GM19463 (cell line): Measurements from ENCODE around the gene PLXNA2.

Experiments used
- ATAC-seq: cut with Tn5 transposase; IDR thresholded peaks from one replicate; pipeline ENCODE4 v1.9.1; 2021; ENCODE audit warnings: mild to moderate bottlenecking, moderate library complexity; ENCODE audit not compliant: unreplicated experiment

PLXNA2 gene

DNA sequence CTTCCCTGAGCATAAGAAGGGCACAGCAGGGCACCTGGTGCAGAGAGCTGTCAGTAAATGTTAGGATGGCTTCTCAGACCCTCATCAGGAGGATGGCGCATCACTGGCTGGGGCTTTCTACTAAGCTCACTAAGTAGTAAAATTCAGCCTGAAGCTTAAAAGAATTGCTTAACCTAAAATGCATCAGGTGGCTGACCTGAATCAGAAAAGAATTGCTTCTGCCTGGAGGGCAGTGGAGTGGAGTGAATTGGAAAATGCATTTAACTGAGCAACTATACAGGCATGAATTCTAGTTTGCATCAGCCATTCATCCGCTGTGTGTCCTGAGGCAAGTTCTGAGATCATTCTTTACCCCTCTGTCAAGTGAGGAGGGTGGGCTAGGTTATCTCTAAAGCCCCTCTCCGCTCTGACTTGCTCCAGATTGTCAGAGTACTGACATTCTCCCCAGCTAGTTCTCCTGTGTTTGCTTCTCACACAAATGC lies 191.2 kb downstream of the PLXNA2 start:
- no peak for ATAC-seq

DNA sequence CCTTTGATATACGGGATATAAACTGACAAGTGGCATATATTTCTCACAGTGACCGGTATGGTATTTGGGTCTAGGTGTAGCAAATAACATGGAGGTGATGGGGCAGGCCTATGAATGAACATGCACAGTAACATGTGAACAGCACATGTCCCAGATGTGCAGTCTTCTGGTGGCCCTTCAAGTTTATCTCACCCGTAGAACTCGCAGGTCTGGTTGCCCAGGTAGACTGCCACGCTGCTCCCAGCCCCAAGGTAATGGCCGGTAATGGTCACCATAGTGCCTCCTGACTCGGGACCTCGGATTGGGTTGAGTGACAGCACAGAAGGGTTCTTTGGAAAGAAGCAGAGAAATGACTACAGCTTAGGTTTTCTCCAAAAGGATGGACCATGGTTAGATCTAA lies 192.0 kb downstream of the PLXNA2 start:
- ATAC-seq = no peak

DNA sequence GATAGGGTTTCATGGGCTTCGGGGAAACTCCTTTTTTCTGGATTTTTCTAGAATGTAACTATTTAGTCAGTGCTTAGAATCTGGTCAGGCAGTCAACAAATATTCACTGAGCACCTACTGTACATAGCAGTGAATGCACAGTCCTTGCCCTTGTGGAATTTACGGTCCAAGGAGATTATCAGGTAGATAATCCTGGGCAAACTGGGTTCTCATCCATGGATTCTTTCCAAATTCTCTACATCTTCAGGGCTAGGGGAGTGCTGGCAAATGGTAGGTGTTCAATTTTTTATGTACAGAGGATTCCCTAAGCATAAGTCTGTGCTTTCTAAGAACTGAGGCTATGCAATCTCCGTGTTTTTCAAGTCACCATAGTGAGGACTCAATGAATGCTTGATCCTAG lies 192.5 kb downstream of the PLXNA2 start:
- no peak for ATAC-seq

DNA sequence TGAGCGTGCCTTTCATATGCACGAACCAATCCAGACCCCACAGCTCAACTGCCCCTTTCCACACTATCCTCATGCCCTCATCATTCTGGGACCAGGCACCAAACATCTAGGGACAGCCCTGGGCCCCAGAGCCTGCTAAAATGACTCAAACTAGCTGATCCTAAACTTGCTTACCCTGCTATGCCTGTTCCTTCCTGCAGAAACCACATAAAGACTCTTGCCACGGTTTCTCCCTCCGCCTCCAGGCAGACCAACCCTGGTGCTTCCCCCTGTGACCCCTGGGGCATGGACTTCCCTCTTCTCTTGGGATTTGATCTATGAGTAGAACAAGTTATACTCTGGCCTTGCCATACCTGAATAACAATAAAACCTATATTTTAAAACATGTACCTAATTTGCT lies 195.3 kb downstream of the PLXNA2 start:
- no peak for ATAC-seq

DNA sequence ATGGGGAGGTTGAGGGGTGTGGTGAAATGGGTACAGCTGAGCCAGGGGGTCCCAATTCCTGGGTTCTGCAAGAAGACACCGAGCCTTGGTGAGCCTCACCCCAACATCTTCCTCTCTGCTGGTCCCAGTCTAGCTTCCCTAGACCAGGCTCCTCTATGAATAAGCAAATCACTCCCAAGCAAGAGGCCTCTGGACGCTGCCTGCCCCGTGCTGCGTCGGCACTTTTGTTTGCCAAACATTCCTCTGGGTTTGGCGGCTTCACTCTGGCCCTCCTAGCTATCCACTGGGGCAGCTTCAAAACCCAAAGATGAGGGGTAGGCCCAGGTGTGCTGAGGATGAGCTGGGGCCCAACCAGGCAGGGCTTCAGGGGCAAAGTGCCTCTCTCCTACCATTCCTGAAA lies 196.2 kb downstream of the PLXNA2 start:
- ATAC-seq = no peak

DNA sequence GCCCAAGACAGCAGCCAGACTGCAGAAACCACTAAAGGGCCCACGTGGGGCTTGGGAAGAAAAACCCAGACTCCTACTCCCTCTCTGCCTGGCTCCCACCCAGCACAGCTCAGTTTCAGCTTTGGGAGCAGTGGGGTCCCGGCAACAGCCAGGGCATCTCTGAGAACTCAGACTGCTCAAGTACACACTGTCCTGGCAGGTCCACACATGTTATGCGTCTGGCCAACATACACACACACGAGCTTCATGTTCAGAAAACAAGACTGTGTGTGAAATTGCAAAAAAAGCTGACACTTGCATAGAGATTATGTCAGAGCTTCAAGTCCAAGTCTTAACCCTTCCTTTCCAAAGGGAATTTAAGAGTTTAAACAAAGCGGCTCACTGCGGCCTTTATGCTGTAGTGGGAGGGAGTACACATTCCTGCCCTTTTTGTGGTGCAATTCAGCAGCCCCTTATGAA lies 196.7 kb downstream of the PLXNA2 start:
- ATAC-seq = no peak

DNA sequence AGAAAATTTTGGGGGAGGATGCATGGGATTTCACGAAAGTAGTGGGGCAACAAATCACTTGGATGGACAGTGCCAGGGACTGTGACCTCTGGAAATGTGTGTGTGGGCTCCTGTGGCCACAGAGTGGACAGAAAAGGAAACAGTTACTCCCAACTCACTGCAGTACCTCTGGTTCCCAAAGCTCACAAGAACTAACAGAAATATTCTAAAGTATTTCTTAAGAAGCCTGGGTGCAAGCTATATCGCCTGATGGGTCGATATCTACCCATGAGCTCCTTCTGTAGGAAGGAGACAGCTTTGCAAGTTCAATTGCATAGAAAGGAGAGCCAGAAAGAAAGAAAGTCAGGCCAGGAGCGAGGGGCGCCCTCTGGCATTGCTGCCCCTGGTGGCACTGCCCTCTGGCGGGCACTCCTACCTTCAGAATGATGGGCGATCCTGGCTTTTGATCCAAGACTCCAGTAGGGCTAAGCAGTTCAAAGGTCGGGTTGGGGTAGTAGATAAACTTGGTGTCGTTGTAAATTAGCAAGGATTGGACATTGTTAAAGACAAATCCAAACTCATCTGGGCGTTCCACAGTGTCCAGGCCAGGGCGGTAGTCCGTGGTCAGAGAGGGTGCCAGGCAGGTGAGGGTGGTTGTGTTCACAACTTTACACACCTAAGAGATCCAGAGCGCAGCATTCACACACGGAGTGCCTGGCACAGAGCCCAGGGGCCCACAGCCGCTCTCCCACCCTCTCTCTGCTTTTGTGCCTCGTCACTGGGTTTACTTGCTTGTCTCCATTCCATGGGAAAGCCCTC lies 198.5 kb downstream of the PLXNA2 start:
- ATAC-seq = no peak

DNA sequence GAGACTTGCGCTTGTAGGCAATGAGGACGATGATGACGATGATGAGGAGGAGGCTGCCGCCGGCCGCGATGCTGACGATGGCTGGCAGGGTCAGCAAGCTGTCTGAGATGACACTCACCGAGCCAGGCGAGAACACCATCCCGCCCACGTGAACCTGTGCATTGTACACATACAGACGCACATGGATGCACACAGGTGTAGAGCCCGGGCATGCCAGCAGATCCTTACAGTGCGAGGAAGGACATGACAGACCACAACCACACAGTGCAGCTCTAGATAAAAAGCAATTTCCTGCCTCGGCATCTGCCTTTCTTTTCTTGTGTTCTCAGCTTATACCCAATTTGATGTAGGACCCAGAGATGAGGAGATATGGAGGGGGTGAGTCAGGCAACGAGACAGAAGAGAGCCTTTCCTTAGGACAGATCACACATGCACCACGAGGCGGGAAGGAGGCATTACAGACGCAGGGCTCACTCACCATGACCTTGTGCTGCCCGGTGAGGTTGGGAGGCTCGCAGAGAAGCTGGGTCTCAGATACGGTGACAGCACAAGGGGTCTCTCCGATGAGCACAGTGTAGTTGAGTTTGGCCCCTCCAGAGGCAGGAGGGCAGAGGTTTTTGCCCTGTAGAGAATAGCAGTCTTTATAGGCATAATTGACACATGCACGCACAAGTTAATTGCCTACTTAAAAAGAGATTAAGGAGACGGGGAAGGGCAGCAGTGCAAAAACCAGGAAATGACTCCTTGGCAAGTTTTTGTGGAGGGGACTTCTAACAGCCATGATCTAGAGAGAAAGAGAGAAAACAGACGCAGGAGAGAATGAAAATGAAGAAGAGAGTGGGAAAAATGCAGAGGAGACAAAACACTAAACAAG lies 199.4 kb downstream of the PLXNA2 start:
- ATAC-seq = no peak

DNA sequence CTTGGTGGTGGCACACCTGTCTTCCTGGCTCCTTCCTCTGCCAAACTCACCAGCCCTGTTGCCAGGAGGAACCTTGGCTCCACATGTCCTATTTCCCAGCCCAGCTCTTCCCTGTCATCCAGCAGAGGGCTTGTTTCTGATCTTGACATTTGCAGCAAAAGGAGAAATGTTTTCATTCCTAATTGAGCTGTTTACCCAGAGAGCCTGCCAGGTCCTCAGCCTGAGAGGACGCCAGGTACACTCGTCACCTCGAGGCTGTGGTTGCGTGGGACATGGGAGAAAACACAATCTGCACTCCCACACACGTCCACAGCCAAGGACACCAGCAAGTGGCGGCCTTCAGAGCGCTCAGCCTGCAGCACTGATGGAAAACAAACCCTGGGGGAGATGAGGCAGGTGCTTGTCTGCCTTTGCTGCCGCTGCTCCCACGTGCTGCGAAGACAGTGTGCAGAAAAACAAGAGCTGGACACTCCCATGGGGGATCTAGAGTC lies 200.4 kb downstream of the PLXNA2 start:
- no peak for ATAC-seq

DNA sequence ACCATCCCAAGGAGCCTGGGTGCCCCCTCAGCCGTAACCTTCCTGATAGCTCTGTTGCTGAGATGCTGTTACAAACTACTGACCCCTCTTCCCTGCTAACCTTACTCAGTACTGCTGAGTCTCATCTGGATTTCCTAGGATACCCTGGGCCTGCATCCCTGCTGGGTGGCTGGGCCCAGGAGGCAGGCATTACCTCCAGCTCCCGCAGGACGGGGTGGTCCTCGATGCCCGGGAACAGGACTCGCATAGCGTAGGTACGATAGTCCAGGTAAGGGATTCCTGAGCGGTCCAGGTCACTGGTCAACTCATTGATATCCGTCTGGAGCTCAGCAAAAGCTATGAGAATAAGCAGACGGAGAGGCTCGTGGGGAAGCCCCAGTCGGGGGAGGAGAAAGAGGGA lies 201.3 kb downstream of the PLXNA2 start:
- ATAC-seq = no peak

DNA sequence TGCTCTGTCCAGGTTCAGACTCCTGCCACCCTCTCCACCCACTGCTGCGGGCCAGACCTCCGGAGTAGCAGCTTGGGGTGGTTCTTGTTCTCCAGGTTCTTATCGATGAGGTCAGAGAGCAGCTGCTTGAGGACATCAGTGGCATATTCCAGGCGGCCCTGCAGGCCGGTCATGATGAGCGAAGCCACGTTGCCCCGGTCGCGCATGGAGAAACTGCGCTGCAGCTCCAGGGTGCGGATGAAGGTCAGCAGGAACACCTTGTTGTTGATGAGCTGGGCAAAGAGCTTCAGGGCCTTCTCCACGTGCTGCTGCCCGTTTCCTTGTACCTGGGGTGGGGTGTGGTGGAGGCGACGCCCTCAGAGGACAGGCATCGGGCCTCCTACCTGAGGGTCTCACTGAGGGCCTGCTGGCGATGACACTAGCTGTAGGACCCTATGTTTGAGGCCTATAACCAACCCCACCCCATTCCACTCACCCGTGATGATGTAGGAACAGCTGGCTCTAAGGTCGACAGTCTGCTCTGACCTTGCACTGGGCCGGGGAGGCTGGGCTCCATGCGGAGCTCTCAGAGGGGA lies 202.1 kb downstream of the PLXNA2 start:
- no peak for ATAC-seq

DNA sequence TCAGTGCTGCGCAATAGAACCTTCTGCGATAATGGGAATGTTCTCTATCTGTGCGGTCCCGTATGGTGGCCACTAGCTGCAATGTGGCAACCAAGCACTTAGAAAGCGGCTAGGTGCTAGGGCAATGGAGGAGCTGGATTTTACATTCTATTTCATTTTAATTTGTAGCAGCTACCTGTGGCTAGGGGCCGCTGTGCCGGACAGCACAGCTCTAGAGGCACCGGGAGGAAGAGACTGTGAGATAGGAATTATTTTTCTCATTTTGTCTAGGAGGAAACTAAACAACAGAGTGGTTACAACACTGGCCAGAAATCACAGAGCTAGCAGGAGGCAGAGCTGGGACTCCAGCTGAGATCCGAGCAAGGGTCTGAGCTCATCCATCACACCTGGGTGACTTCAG lies 202.7 kb downstream of the PLXNA2 start:
- ATAC-seq = no peak

DNA sequence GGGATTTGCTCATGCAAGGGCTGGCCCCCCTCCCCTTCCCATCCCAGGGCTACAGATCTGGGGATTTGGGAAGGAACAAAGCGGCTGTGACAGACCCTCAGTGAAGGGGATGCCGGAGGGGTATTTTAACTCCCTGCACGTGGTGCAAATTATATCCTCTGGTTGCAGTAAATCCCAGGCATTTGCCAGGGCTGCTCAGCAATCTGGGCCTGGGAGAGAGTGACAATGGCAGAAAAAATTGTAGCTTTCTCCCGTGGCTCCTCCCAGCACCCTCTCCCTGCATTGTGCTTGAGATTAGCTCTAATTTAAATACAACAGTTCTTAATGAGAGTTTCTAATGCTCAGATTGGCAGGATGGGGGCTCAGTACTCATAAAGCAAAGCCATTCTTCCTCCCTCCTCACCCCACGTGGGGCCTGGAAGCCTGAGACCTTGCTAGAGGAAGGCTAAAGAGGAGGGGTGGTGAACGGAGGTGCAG lies 203.3 kb downstream of the PLXNA2 start:
- no peak for ATAC-seq

DNA sequence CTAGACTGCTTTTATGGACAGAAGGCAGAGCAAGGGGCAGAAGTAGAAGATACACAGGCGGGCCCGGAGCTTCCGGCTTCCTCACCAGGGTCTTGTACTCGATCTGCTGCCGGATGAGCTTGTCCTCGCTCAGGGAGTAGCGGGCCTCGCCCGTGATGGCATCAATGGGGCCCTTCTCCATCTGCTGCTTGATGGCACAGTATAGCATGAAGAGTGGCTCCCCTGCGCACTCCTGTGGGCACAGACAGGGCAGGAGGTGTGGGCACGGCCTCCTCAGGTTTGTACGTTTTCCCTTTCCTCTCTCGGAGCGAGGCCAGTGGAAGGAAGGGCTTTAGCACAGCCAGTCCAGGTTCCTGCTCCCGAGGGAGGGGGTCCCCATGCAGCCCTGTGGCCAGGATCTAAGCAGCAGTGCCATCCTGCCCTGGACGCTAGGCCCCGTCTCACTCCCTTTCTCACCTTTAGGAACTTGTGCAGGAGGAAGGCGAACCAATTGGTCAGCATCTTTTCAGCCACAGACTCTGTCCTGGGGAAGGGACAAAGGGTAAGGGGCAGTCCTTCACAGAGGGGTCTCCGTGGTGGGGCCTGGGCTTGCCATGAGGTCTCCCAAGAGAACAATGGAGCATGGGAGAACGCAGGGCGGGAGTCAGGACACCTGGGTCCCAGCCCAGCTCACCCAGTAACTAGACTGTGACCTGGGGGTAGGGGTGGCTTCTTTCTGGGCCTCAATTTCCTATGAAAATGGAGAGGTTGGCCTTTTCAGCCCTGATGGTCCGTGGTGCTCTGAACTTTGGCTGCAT lies 204.4 kb downstream of the PLXNA2 start:
- ATAC-seq = no peak

DNA sequence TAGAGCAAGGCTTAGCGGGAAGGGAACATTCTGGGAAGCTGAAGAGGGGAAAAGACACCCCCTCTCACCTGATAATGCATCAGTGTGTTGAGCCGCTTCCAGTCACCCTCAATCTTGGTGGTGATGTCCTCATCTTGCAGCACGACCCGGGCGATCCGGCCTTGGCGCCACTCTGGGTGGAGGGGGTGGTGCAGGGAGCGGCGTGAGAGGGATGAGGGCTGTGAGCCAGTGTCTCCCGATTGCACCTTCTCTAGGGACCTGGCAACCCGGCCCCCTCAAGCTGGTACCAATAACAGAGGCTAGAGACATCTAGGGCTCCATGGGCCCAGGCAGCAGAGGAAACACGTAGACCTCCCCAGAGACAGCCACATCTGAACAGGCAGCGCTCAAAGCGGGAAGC lies 205.9 kb downstream of the PLXNA2 start:
- no peak for ATAC-seq

DNA sequence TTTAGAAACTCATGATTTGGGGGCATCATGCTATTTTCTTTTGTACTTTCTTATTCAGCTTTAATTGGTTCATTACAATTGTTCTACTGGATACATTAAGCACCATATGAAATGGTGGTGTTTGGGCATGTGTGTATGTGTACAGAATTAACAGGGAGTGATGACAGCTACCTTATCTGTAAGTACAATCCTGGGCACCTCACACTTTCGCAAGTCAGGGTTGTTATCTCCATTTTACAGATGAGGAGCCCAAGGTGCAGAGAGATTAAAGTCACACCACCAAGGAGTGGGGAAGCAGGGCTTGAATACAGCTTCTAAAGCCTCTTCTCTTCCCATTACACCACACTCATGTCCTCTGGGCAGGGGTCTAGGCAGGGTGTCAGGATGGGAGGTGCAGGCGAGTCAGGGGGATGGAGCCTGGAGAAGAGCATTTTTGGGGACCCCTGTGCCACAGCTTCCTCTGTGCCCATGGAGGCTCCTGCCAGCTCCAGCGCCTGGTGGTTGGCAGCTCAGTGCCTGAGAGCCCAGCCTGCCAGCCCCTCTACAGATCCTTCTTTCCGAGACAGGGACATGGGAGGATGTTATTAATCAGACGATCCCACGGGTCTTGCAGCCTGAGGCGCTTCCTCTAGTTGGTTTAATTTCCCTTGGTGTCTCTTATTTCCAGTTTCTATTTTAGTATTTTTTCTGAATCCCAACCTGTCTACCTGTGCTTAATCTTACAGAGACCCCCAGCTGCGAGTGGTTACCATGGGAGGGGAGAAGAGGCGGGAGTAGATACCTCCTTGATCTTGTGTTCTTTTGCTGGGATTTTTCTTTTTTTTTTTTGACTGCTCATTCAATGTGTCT lies 207.0 kb downstream of the PLXNA2 start:
- no peak for ATAC-seq

DNA sequence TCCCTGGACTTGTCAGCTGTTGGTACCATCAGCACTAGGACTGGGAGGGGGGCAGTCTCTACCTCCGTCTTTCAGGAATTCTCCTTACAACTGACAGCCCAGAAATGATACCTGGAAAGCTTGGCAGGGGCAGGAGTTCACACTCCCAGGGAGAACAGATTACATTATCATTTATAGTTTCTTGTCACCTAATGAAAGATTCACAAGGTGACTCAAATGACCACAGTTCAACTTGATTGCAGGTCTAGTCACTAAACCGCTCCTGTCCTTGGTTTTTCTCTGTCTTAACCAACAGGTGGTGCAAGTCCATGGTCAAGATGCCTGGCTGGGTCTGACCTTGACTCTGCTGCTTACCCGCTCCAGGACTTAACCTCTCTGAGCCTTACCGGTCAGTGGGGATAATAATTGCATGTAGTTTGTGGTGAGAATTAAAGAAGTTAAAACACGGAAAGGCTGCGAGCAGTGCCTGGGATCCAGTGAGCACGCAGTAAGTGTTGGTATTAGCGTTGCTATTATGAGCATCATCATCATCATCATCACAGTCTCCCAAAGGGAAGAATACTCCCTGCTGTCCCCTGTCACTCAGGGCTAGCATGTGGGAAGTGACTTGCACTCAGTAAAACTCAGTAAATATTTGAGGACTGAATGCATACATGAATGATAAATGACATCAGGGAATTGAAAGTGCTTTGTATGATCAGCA lies 207.9 kb downstream of the PLXNA2 start:
- ATAC-seq = no peak

DNA sequence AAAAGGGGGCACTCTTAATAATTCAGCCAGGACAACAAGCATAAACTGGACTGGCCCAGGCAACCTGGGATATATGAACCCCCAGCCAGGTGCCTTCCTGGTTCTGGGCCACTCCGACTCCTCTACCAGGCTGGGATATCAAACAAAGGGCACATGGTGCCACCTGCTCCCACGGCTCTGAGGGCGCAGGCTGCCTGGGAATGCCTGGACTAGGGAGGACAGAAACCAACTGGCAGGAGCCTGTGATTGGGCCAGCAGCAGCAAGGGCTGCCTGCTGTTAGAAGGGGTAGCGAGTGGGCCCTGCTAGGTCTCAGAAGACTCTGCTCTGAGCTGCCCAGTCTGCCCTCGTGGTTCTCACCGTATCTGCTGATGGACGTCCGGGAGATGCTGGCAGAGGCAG lies 210.0 kb downstream of the PLXNA2 start:
- no peak for ATAC-seq

DNA sequence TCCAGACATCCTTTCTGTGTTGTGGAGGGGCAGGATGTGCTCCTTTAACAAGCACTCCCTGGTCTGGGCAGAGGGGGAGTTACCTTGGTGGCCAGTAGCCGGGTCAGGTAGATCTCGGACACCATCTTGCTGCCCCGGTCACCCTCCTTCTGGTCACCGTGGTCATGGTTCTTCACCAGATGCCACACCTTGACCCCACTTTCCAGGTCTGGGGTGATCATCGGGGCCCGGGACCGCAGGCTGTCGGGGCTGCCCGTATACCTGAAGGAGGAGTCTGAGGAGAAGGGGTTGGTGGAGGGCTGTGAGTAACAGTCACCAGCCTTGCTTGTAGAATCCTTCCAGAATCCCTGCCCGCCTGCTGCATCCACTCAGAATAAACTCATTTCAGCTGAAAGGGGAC lies 210.9 kb downstream of the PLXNA2 start:
- ATAC-seq = no peak
